ENCODE measurements around the gene GADD45GIP1.

Gene GADD45GIP1

GRCh38 chr19:12956446-12957388, at the start of gene GADD45GIP1:
GADD45GIP1 (minus strand) TSS chr19:12957223; CDS start chr19:12957212, 11 bp downstream.
- DNase-seq (ENCODE audit: low read depth in 2 of 2) = peak; percentile 59 to 78

GRCh38 chr19:13005861-13006370, 48.9 kb upstream of the GADD45GIP1 start:
- DNase-seq (ENCODE audit: low read depth in 2 of 2) = no peak

- no peak for DNase-seq (ENCODE audit: low read depth in 2 of 2)
Observed at GRCh38 chr19:13005253-13005652, 48.2 kb upstream of the GADD45GIP1 start.

- DNase-seq (ENCODE audit: low read depth in 2 of 2) = no peak
Observed at GRCh38 chr19:13004273-13004672, 47.2 kb upstream of the GADD45GIP1 start.

GRCh38 chr19:13003081-13003480, 46.1 kb upstream of the GADD45GIP1 start:
- no peak for DNase-seq (ENCODE audit: low read depth in 2 of 2)

- DNase-seq (ENCODE audit: low read depth in 2 of 2) = no peak
Observed at GRCh38 chr19:13002166-13002898, 45.3 kb upstream of the GADD45GIP1 start.

GRCh38 chr19:13001502-13002165, 44.6 kb upstream of the GADD45GIP1 start:
- no peak for DNase-seq (ENCODE audit: low read depth in 2 of 2)

- DNase-seq (ENCODE audit: low read depth in 2 of 2) = no peak
Observed at GRCh38 chr19:13001166-13001501, 44.1 kb upstream of the GADD45GIP1 start.

GRCh38 chr19:12997967-12998940, 41.2 kb upstream of the GADD45GIP1 start:
- DNase-seq (ENCODE audit: low read depth in 2 of 2) = no peak

GRCh38 chr19:12997179-12997966, 40.4 kb upstream of the GADD45GIP1 start:
- DNase-seq (ENCODE audit: low read depth in 2 of 2) = no peak

GRCh38 chr19:12996406-12997094, 39.5 kb upstream of the GADD45GIP1 start:
- DNase-seq (ENCODE audit: low read depth in 2 of 2) = no peak

- peak in 1 of 2 donors; percentile 19 for DNase-seq (ENCODE audit: low read depth in 2 of 2)
Observed at GRCh38 chr19:12995596-12996405, 38.8 kb upstream of the GADD45GIP1 start.

- DNase-seq (ENCODE audit: low read depth in 2 of 2) = peak; percentile 45 to 60
Observed at GRCh38 chr19:12994701-12995595, 37.9 kb upstream of the GADD45GIP1 start, which contains the start of gene NFIX. NFIX (plus strand) TSS chr19:12995475; CDS start chr19:12995838, 363 bp downstream.

GRCh38 chr19:12993562-12993961, 36.5 kb upstream of the GADD45GIP1 start:
- no peak for DNase-seq (ENCODE audit: low read depth in 2 of 2)

- DNase-seq (ENCODE audit: low read depth in 2 of 2) = no peak
Observed at GRCh38 chr19:12992729-12993128, 35.7 kb upstream of the GADD45GIP1 start.

- no peak for DNase-seq (ENCODE audit: low read depth in 2 of 2)
Observed at GRCh38 chr19:12991296-12991695, 34.3 kb upstream of the GADD45GIP1 start.

- DNase-seq (ENCODE audit: low read depth in 2 of 2) = no peak
Observed at GRCh38 chr19:12990853-12991252, 33.8 kb upstream of the GADD45GIP1 start.
